Endothelial cell of umbilical vein (primary cell): ENCODE data around the gene IGFBP3. TPM values are rescaled to one million over a fixed set of nuclear protein-coding genes. Genes with fewer than 3 reads are reported as not detected.

Source experiments
- BruUV-seq: library from RNA; stranded (reverse); fragments of 400-500 nt; replicated peaks from 2 replicates; lab custom pipeline; 2021; lab: Mats Ljungman, UMichigan
- CTCF ChIA-PET: fragments of 300-600, 350-600 bp; sonication (Branson Sonifier 250); formaldehyde crosslinking; loops from one replicate; lab custom pipeline; 2021; ENCODE audit warnings: antibody characterized with exemption, inconsistent platforms; lab: Charles Lee
- POLR2A ChIA-PET: fragments of 300-600, 350-600 bp; sonication (Branson Sonifier 250); formaldehyde crosslinking; loops from one replicate; lab custom pipeline; 2021; ENCODE audit warnings: antibody characterized with exemption, inconsistent platforms; lab: Charles Lee
- DNase-seq: peaks from one replicate; pipeline ENCODE4 v3.0.0-alpha.2; 2011; ENCODE audit warnings: low read depth, low spot score
- FAIRE-seq: peaks from 2 replicates; lab custom pipeline; 2011; peaks lifted over from hg19 to GRCh38; lab: Jason Lieb, UNC
- H2AFZ ChIP-seq: 2 replicates; pipeline ENCODE4 v1.6.0; 2012; ENCODE audit warnings: low read depth, low read length, control low read depth, inconsistent platforms
- H3K27ac ChIP-seq: 2 replicates; pipeline ENCODE4 v1.5.1; 2011; ENCODE audit warnings: low read depth, mild to moderate bottlenecking, control low read depth, low read length, moderate library complexity; ENCODE audit not compliant: insufficient read depth
- H3K27me3 ChIP-seq, 2 experiments: 2 replicates each; pipeline versions ENCODE4 v1.6.0 to v1.6.1; 2011; ENCODE audit warnings: low read length in 2 of 2, mixed read lengths in 1 of 2; ENCODE audit not compliant: control insufficient read depth in 2 of 2, insufficient read depth in 2 of 2
- H3K36me3 ChIP-seq, 2 experiments: 2 replicates in 1 of 2; 3 replicates in 1 of 2; pipeline ENCODE4 v1.5.1; 2011; ENCODE audit warnings: low read length in 2 of 2, mild to moderate bottlenecking in 1 of 2, moderate library complexity in 1 of 2; ENCODE audit not compliant: control insufficient read depth in 2 of 2, insufficient read depth in 2 of 2; ENCODE audit errors: extremely low read depth in 1 of 2
- H3K4me1 ChIP-seq: 3 replicates; pipeline ENCODE4 v1.5.1; 2011; ENCODE audit warnings: mild to moderate bottlenecking, low read length; ENCODE audit not compliant: control insufficient read depth, insufficient read depth; ENCODE audit errors: extremely low read depth
- H3K4me2 ChIP-seq: 2 replicates; pipeline ENCODE4 v1.6.1; 2011; ENCODE audit warnings: low read length, control low read depth, mixed read lengths; ENCODE audit not compliant: insufficient read depth
- H3K4me3 ChIP-seq, 3 experiments: fragments of 200-600 bp in 1 of 3; sonication (generic), shearing (Covaris generic) in 1 of 3; replicated peaks in 1 of 3; 2 replicates each; pipeline ENCODE4 v1.5.1; 2011 to 2016; ENCODE audit warnings: control low read depth in 3 of 3, low read length in 3 of 3, mild to moderate bottlenecking in 2 of 3, inconsistent platforms in 1 of 3, low read depth in 1 of 3, moderate library complexity in 1 of 3; ENCODE audit not compliant: insufficient read depth in 1 of 3
- H3K79me2 ChIP-seq: 2 replicates; pipeline ENCODE4 v1.6.0; 2012; ENCODE audit warnings: low read length, inconsistent platforms; ENCODE audit not compliant: control insufficient read depth, insufficient read depth
- H3K9ac ChIP-seq: replicated peaks from 2 replicates; pipeline ENCODE3; 2011; ENCODE audit warnings: low read length, control low read depth; ENCODE audit not compliant: insufficient read depth; ENCODE audit errors: extremely low read depth
- H3K9me1 ChIP-seq: replicated peaks from 3 replicates; pipeline ENCODE4 v1.6.0; 2011; ENCODE audit warnings: mild to moderate bottlenecking, low read length; ENCODE audit not compliant: control insufficient read depth, insufficient read depth; ENCODE audit errors: extremely low read depth
- H3K9me3 ChIP-seq: replicated peaks from 2 replicates; pipeline ENCODE4 v1.5.1; 2012; ENCODE audit warnings: low read length, inconsistent platforms; ENCODE audit not compliant: control insufficient read depth, insufficient read depth
- H4K20me1 ChIP-seq: replicated peaks from 2 replicates; pipeline ENCODE3; 2011; ENCODE audit warnings: mild to moderate bottlenecking, low read length; ENCODE audit not compliant: control insufficient read depth, insufficient read depth; ENCODE audit errors: extremely low read depth
- EZH2 ChIP-seq: IDR thresholded peaks from 2 replicates; pipeline ENCODE4 v1.6.1; 2012; ENCODE audit warnings: borderline replicate concordance, low read depth, mild to moderate bottlenecking, moderate library complexity, low read length, inconsistent platforms; ENCODE audit not compliant: severe bottlenecking
- FOS ChIP-seq: IDR thresholded peaks from 2 replicates; pipeline ENCODE4 v1.6.1; 2011; ENCODE audit warnings: mild to moderate bottlenecking, low read length, moderate library complexity, borderline replicate concordance; ENCODE audit not compliant: insufficient read depth
- GATA2 ChIP-seq: IDR thresholded peaks from 2 replicates; pipeline ENCODE4 v1.7.0; 2011; ENCODE audit warnings: low read depth, mild to moderate bottlenecking, moderate library complexity, mixed read lengths, low read length; ENCODE audit not compliant: insufficient read length, insufficient read depth
- JUN ChIP-seq: IDR thresholded peaks from 2 replicates; pipeline ENCODE4 v1.6.1; 2011; ENCODE audit warnings: borderline replicate concordance, low read depth; ENCODE audit not compliant: insufficient read length, insufficient read depth
- MYC ChIP-seq: IDR thresholded peaks from one replicate; pipeline ENCODE4 v1.6.1; 2011; ENCODE audit warnings: mild to moderate bottlenecking, low read depth, low read length
- POLR2A ChIP-seq: IDR thresholded peaks from 2 replicates; pipeline ENCODE4 v1.6.1; 2012; ENCODE audit warnings: low read depth, mild to moderate bottlenecking, control low read depth, low read length
- POLR2AphosphoS5 ChIP-seq: IDR thresholded peaks from 2 replicates; pipeline ENCODE4 v1.6.1; 2012; ENCODE audit warnings: low read depth, mild to moderate bottlenecking, control low read depth, low read length, moderate library complexity; ENCODE audit not compliant: insufficient read depth
- dilution Hi-C: fragments of 300-500 bp; cut with MboI; formaldehyde crosslinking; loops from one replicate; pipeline ENCODE4 v1.15.0; 2019; ENCODE audit warnings: low sequenced_read_pairs; ENCODE audit not compliant: extremely low pct_ligation_motif_present
- intact Hi-C: fragments of 100-400 bp; cut with micrococcal nuclease; formaldehyde crosslinking; loops from one replicate; pipeline ENCODE4 v1.10.0; 2022
- polyA plus RNA-seq, 4 experiments: library from polyadenylated mRNA; depleted of rRNA in 3 of 4; stranded (reverse) in 3 of 4; unstranded in 1 of 4; fragments of >200 nt; gene quantifications; 2 replicates each; pipeline versions ENCODE4 v1.2.1 to v1.2.3, GENCODE V29; 2011 to 2012; ENCODE audit warnings: missing spikeins in 1 of 4
- total RNA-seq: library from RNA; stranded (reverse); gene quantifications from 2 replicates; pipeline ENCODE4 v1.2.3, GENCODE V29; 2021
- TF ChIP-seq, protein P1 (sequence below), 2 donors: IDR thresholded peaks; 1 replicate in 1 of 2; 2 replicates in 1 of 2; pipeline ENCODE4 v1.5.1; 2011; ENCODE audit warnings: low read length in 2 of 2, mild to moderate bottlenecking in 2 of 2, moderate library complexity in 2 of 2, control low read depth in 1 of 2, inconsistent platforms in 1 of 2, low read depth in 1 of 2; ENCODE audit not compliant: insufficient read depth in 1 of 2; ENCODE audit errors: extremely low read depth in 1 of 2
- TF ChIP-seq, protein P2 (sequence below): IDR thresholded peaks from 2 replicates; pipeline ENCODE4 v1.6.1; 2011; ENCODE audit not compliant: insufficient read depth, insufficient read length

Gene IGFBP3
- total and polyA plus RNA-seq, 2 donors (not counting 3 experiments of a cell fraction or from before 2014, with no cell fraction given), result 3.4 to 10.1 TPM

GRCh38 chr7:45915606-45916005 is 5.5 kb downstream of the IGFBP3 start:
- dilution Hi-C loops, result no loop called here
- no peak for FAIRE-seq
- H3K36me3 ChIP-seq, result no peaks in the 10 kb centered on the region
- no peaks in the 10 kb centered on the region for H3K9me3 ChIP-seq
- no peak overlapping the region for H2AFZ ChIP-seq
- H3K9ac ChIP-seq, result no peak overlapping the region
- no peak for TF ChIP-seq POLR2A
- TF ChIP-seq FOS, result no peak
- TF ChIP-seq, protein P1, sequence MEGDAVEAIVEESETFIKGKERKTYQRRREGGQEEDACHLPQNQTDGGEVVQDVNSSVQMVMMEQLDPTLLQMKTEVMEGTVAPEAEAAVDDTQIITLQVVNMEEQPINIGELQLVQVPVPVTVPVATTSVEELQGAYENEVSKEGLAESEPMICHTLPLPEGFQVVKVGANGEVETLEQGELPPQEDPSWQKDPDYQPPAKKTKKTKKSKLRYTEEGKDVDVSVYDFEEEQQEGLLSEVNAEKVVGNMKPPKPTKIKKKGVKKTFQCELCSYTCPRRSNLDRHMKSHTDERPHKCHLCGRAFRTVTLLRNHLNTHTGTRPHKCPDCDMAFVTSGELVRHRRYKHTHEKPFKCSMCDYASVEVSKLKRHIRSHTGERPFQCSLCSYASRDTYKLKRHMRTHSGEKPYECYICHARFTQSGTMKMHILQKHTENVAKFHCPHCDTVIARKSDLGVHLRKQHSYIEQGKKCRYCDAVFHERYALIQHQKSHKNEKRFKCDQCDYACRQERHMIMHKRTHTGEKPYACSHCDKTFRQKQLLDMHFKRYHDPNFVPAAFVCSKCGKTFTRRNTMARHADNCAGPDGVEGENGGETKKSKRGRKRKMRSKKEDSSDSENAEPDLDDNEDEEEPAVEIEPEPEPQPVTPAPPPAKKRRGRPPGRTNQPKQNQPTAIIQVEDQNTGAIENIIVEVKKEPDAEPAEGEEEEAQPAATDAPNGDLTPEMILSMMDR (IDR thresholded peaks at IDR 0.05; ENCODE audit: extremely low read depth in 1 of 2, insufficient read depth in 1 of 2, low read depth in 1 of 2, low read length in 2 of 2), result no peak
- no peak for TF ChIP-seq MYC
- TF ChIP-seq POLR2AphosphoS5, result no peak
- TF ChIP-seq JUN, result no peak
- TF ChIP-seq, protein P2, sequence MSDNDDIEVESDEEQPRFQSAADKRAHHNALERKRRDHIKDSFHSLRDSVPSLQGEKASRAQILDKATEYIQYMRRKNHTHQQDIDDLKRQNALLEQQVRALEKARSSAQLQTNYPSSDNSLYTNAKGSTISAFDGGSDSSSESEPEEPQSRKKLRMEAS, result no peak
- TF ChIP-seq EZH2, result no peak
- no peak for TF ChIP-seq GATA2
- no peaks in the 10 kb centered on the region for H3K9me1 ChIP-seq
- H3K79me2 ChIP-seq, result no peaks in the 10 kb centered on the region
- peaks cover 8% of the 10 kb centered on the region for H3K4me1 ChIP-seq
- no peak overlapping the region for H3K27ac ChIP-seq
- peaks cover 18 to 28% of the 10 kb centered on the region in 2 experiments for H3K27me3 ChIP-seq
- H3K4me3 ChIP-seq, result no peak overlapping the region
- ChIA-PET CTCF (interaction anchor here (1.2 to 8.6 kb wide), 4 partner anchors 26 to 1185 kb away, joined by 3 to 100 read pairs (median 6); partner anchors contain the start of gene IGFBP1), POLR2A (no interaction called here)
- DNase-seq, result no peak
- no TSS peak for BruUV-seq
- intact Hi-C loops, result no loop called here
- no peaks in the 10 kb centered on the region for H4K20me1 ChIP-seq
- no peak overlapping the region for H3K4me2 ChIP-seq
